Mesothelial cell of epicardium (in vitro differentiated cells): Measurements from ENCODE around the gene PTPRN2. TPM values are rescaled to one million over a fixed set of nuclear protein-coding genes. Genes with fewer than 3 reads are reported as not detected.
A peak's percentile ranks its signal among the peaks of the same experiment; 100 is the strongest.

ENCODE experiments used
- DNase-seq, 2 experiments: peaks; one replicate each; pipeline ENCODE4 v3.0.0; 2021; ENCODE audit warnings: low spot score in 2 of 2; ENCODE audit not compliant: unreplicated experiment in 2 of 2
- H3K27ac Mint-ChIP-seq: 2 replicates; pipeline ENCODE4 v1.8.0; 2021; ENCODE audit warnings: mixed read lengths
- H3K27me3 Mint-ChIP-seq: 2 replicates; pipeline ENCODE4 v1.8.0; 2021; ENCODE audit warnings: low read depth, mixed read lengths
- H3K36me3 Mint-ChIP-seq: 2 replicates; pipeline ENCODE4 v1.8.0; 2021; ENCODE audit warnings: mixed read lengths
- H3K4me1 Mint-ChIP-seq: 2 replicates; pipeline ENCODE4 v1.8.0; 2021; ENCODE audit warnings: mixed read lengths
- H3K4me3 Mint-ChIP-seq: 2 replicates; pipeline ENCODE4 v1.8.0; 2021; ENCODE audit warnings: mild to moderate bottlenecking, moderate library complexity, mixed read lengths
- H3K9me3 Mint-ChIP-seq: 2 replicates; pipeline ENCODE4 v1.8.0; 2021; ENCODE audit warnings: mixed read lengths
- total RNA-seq: library from RNA; stranded (reverse); gene quantifications from 3 replicates; pipeline ENCODE4 v1.2.1, GENCODE V29; 2021
- TF ChIP-seq, protein P1 (sequence below): fragments of 200-600 bp; sonication (generic); IDR thresholded peaks from one replicate; pipeline ENCODE4 v1.5.0; 2021; ENCODE audit warnings: antibody characterized with exemption; ENCODE audit not compliant: unreplicated experiment

PTPRN2 gene
- total RNA-seq, 1 donor from 2014 or later: 2.2 TPM

- H3K4me3 Mint-ChIP-seq: no peak overlapping the region
- TF ChIP-seq, protein P1, sequence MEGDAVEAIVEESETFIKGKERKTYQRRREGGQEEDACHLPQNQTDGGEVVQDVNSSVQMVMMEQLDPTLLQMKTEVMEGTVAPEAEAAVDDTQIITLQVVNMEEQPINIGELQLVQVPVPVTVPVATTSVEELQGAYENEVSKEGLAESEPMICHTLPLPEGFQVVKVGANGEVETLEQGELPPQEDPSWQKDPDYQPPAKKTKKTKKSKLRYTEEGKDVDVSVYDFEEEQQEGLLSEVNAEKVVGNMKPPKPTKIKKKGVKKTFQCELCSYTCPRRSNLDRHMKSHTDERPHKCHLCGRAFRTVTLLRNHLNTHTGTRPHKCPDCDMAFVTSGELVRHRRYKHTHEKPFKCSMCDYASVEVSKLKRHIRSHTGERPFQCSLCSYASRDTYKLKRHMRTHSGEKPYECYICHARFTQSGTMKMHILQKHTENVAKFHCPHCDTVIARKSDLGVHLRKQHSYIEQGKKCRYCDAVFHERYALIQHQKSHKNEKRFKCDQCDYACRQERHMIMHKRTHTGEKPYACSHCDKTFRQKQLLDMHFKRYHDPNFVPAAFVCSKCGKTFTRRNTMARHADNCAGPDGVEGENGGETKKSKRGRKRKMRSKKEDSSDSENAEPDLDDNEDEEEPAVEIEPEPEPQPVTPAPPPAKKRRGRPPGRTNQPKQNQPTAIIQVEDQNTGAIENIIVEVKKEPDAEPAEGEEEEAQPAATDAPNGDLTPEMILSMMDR: no peak
- H3K4me1 Mint-ChIP-seq: no peaks in the 10 kb centered on the region
- H3K9me3 Mint-ChIP-seq: peaks cover 7% of the 10 kb centered on the region
- no peaks in the 10 kb centered on the region for H3K36me3 Mint-ChIP-seq
- peak in 1 of 2 experiments; percentile 17 for DNase-seq
- no peaks in the 10 kb centered on the region for H3K27me3 Mint-ChIP-seq
- H3K27ac Mint-ChIP-seq: no peak overlapping the region
Observed at GRCh38 chr7:158252081-158252836, 335.4 kb downstream of the PTPRN2 start.

DNA sequence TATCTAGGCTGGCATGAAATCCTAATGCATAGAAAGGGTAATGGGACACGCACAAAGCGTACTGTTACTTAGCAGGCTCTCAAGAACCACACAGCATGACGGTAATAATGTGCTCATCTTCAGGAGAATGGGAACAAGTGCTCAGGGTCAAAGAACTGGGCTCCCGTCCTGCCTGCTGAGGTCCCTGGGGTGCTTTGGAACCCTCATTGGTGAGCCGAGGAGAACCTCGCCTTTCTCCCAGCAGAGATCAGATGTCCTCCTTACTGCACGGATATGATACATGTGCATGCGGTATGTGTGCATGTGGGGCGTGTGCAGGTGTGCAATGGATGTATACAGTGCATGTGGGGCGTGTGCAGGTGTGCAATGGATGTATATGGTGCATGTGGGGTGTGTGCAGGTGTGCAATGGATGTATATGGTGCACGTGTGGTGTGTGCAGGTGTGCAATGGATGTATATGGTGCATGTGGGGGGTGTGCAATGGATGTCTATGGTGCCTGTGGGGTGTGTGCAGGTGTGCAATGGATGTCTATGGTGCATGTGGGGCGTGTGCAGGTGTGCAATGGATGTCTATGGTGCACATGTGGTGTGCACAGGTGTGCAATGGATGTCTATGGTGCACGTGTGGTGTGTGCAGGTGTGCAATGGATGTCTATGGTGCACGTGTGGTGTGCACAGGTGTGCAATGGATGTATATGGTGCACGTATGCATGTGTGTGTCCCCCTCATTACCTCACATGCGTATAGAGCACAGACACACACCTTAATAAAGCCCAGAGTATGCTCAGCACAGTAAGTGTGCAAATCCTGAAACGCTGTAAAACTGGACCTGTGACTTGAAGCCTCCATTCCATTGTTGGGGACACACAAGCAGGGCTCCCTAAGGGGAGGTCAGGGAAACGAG lies 336.3 kb downstream of the PTPRN2 start:
- TF ChIP-seq, protein P1: no peak
- H3K4me3 Mint-ChIP-seq: no peak overlapping the region
- H3K36me3 Mint-ChIP-seq: no peaks in the 10 kb centered on the region
- no peak for DNase-seq
- H3K27me3 Mint-ChIP-seq: no peaks in the 10 kb centered on the region
- H3K4me1 Mint-ChIP-seq: no peaks in the 10 kb centered on the region
- no peak overlapping the region for H3K27ac Mint-ChIP-seq
- H3K9me3 Mint-ChIP-seq: peaks cover 7% of the 10 kb centered on the region

DNA sequence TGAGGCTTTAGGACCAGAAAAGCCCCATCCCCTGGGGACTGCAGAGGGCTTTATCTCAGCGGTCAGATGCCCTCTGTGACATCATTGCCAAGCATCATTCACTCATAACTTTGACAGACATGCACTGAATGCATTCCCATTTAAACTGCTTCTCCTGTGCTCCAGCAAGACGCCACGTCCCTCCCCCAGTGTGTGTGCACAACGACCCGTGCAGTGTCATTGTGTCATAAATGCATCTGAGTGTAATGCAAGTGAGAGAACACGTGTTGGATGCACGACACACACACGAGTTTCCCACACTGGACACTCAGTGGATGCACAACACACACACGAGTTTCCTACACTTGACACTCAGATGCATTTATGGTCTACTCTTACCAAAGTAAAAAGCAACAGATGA lies 337.9 kb downstream of the PTPRN2 start:
- no peak overlapping the region for H3K4me3 Mint-ChIP-seq
- DNase-seq: no peak
- no peaks in the 10 kb centered on the region for H3K36me3 Mint-ChIP-seq
- H3K4me1 Mint-ChIP-seq: no peaks in the 10 kb centered on the region
- TF ChIP-seq, protein P1: no peak
- H3K27ac Mint-ChIP-seq: no peak overlapping the region
- peaks cover 11% of the 10 kb centered on the region for H3K9me3 Mint-ChIP-seq
- no peaks in the 10 kb centered on the region for H3K27me3 Mint-ChIP-seq

- no peak for DNase-seq
- H3K9me3 Mint-ChIP-seq: peaks cover 11% of the 10 kb centered on the region
- H3K27ac Mint-ChIP-seq: no peak overlapping the region
- TF ChIP-seq, protein P1: no peak
- no peaks in the 10 kb centered on the region for H3K4me1 Mint-ChIP-seq
- no peak overlapping the region for H3K4me3 Mint-ChIP-seq
- no peaks in the 10 kb centered on the region for H3K36me3 Mint-ChIP-seq
- H3K27me3 Mint-ChIP-seq: no peaks in the 10 kb centered on the region
Observed at GRCh38 chr7:158248816-158249215, 338.8 kb downstream of the PTPRN2 start.

DNA sequence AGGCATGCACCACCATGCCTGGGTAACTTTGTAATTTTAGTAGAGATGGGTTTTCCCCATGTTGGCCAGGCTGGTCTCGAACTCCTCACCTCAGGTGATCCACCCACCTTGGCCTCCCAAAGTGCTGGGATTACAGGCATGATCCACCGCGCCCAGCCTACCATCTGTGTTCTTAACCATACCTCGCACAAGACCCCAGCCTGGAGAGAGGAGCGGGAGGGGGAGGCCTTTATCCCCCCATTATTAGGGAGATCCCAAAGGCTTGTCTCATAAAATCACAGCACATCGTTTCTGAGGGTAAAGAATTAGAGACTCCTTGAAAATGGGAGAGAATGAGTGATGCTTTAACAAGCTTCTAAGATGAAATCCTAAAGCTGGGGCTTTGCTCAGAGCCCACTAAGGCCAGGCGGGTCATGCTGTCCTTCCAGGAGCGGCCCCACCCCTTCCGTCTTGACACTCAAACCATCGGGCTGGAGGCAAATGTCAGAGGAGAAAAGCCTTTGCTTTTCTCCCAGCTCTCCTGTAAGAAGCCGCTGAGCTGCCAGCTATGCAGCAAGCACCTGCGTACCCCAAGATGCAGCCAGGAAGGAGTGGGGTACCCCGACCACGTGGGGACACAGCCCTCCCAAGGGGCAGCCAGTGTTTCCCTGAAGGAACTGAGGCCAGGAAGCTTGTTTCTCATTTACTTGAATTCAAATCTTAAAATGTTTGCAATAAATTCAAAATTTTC lies 339.7 kb downstream of the PTPRN2 start:
- no peaks in the 10 kb centered on the region for H3K4me1 Mint-ChIP-seq
- no peak overlapping the region for H3K4me3 Mint-ChIP-seq
- H3K36me3 Mint-ChIP-seq: no peaks in the 10 kb centered on the region
- no peak overlapping the region for H3K27ac Mint-ChIP-seq
- no peak for DNase-seq
- H3K27me3 Mint-ChIP-seq: no peaks in the 10 kb centered on the region
- TF ChIP-seq, protein P1: no peak
- peaks cover 17% of the 10 kb centered on the region for H3K9me3 Mint-ChIP-seq
